Caco-2 (cell line): ENCODE results near the gene BEST1. TPM values are rescaled to one million over a fixed set of nuclear protein-coding genes. Genes with fewer than 3 reads are reported as not detected.

Experiments
- BruUV-seq: library from RNA; stranded (reverse); fragments of 400-500 nt; replicated peaks from 2 replicates; lab custom pipeline; 2021; lab: Mats Ljungman, UMichigan
- CTCF ChIA-PET: fragments of 300-600 bp; sonication (Branson Sonifier 250); formaldehyde crosslinking; loops from one replicate; lab custom pipeline; 2022; ENCODE audit warnings: antibody characterized with exemption; lab: Charles Lee
- POLR2A ChIA-PET: fragments of 300-600 bp; sonication (Branson Sonifier 250); formaldehyde crosslinking; loops from one replicate; lab custom pipeline; 2022; ENCODE audit warnings: antibody characterized with exemption; lab: Charles Lee
- DNase-seq, 2 experiments: peaks; one replicate each; pipeline versions ENCODE4 v3.0.0 to v3.0.0-alpha.2; 2020 to 2022
- H3K27me3 ChIP-seq: replicated peaks from 2 replicates; pipeline ENCODE4 v1.6.0; 2011; ENCODE audit warnings: low read length; ENCODE audit not compliant: control insufficient read depth, insufficient read depth
- H3K36me3 ChIP-seq: 2 replicates; pipeline ENCODE4 v1.5.1; 2011; ENCODE audit warnings: low read length; ENCODE audit not compliant: control insufficient read depth, insufficient read depth
- H3K4me1 ChIP-seq: fragments of 250-450 bp; sonication (Bioruptor Pico); 2 replicates; pipeline ENCODE4 v1.5.1; 2020; ENCODE audit warnings: mild to moderate bottlenecking
- H3K4me3 ChIP-seq: 2 replicates; pipeline ENCODE4 v1.5.1; 2011; ENCODE audit warnings: low read depth, mild to moderate bottlenecking, control low read depth, low read length
- H3K9me3 ChIP-seq: fragments of 250-450 bp; sonication (Bioruptor Pico); 2 replicates; pipeline ENCODE4 v1.5.1; 2020; ENCODE audit warnings: mild to moderate bottlenecking, moderate library complexity
- H3K27ac Mint-ChIP-seq: one replicate; pipeline ENCODE4 v1.8.0; 2022; ENCODE audit warnings: mixed read lengths; ENCODE audit not compliant: unreplicated experiment
- H3K27me3 Mint-ChIP-seq: one replicate; pipeline ENCODE4 v1.8.0; 2022; ENCODE audit warnings: mixed read lengths; ENCODE audit not compliant: insufficient read depth, unreplicated experiment
- H3K36me3 Mint-ChIP-seq: one replicate; pipeline ENCODE4 v1.8.0; 2022; ENCODE audit warnings: mild to moderate bottlenecking, mixed read lengths; ENCODE audit not compliant: insufficient read depth, unreplicated experiment
- H3K4me1 Mint-ChIP-seq: one replicate; pipeline ENCODE4 v1.8.0; 2022; ENCODE audit warnings: low read depth, mixed read lengths; ENCODE audit not compliant: unreplicated experiment
- H3K4me3 Mint-ChIP-seq: one replicate; pipeline ENCODE4 v1.8.0; 2022; ENCODE audit warnings: mild to moderate bottlenecking, moderate library complexity, mixed read lengths; ENCODE audit not compliant: unreplicated experiment
- H3K9me3 Mint-ChIP-seq: one replicate; pipeline ENCODE4 v1.8.0; 2022; ENCODE audit warnings: mixed read lengths; ENCODE audit not compliant: unreplicated experiment
- intact Hi-C: fragments of 100-400 bp; cut with micrococcal nuclease; formaldehyde crosslinking; loops from one replicate; pipeline ENCODE4 v1.10.0; 2022; ENCODE audit not compliant: unreplicated experiment
- total RNA-seq: library from RNA; stranded (reverse); gene quantifications from 2 replicates; pipeline ENCODE4 v1.2.3, GENCODE V29; 2022
- TF ChIP-seq, protein P1 (sequence below), 2 experiments: fragments of 200-600 bp in 1 of 2; IDR thresholded peaks; 1 replicate in 1 of 2; 2 replicates in 1 of 2; pipeline versions ENCODE4 v1.5.1 to v1.8.0; 2011 to 2022; ENCODE audit warnings: antibody characterized with exemption in 1 of 2, control low read depth in 1 of 2, inconsistent platforms in 1 of 2, low read depth in 1 of 2, low read length in 1 of 2, mild to moderate bottlenecking in 1 of 2, moderate library complexity in 1 of 2; ENCODE audit not compliant: insufficient read depth in 1 of 2, severe bottlenecking in 1 of 2, unreplicated experiment in 1 of 2

The BEST1 gene
- total RNA-seq, 1 experiment from 2014 or later = 6.7 TPM

DNA sequence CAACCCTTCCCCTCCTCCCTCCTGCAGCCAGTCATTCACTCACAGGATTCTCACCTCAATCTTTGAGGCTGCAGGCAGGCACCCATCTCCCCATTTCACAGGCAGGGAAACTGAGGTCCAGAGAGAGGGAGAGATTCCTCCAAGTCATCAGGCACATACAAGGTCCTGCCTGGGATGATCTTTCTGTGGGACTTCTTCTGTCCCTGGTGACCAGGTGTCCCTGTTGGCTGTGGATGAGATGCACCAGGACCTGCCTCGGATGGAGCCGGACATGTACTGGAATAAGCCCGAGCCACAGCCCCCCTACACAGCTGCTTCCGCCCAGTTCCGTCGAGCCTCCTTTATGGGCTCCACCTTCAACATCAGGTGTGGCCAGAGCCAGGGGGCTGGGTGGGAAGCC is 9.5 kb downstream of the BEST1 start:
- H3K4me3 Mint-ChIP-seq = no peak overlapping the region
- no peaks in the 10 kb centered on the region for H3K9me3 ChIP-seq
- DNase-seq = peak in 1 of 2 experiments; percentile 32
- TF ChIP-seq, protein P1, sequence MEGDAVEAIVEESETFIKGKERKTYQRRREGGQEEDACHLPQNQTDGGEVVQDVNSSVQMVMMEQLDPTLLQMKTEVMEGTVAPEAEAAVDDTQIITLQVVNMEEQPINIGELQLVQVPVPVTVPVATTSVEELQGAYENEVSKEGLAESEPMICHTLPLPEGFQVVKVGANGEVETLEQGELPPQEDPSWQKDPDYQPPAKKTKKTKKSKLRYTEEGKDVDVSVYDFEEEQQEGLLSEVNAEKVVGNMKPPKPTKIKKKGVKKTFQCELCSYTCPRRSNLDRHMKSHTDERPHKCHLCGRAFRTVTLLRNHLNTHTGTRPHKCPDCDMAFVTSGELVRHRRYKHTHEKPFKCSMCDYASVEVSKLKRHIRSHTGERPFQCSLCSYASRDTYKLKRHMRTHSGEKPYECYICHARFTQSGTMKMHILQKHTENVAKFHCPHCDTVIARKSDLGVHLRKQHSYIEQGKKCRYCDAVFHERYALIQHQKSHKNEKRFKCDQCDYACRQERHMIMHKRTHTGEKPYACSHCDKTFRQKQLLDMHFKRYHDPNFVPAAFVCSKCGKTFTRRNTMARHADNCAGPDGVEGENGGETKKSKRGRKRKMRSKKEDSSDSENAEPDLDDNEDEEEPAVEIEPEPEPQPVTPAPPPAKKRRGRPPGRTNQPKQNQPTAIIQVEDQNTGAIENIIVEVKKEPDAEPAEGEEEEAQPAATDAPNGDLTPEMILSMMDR (IDR thresholded peaks at IDR 0.05; ENCODE audit: insufficient read depth in 1 of 2, low read depth in 1 of 2, low read length in 1 of 2, severe bottlenecking in 1 of 2, unreplicated experiment in 1 of 2) = no peak
- H3K27me3 ChIP-seq = no peaks in the 10 kb centered on the region
- peaks cover 4% of the 10 kb centered on the region; the same call in 1 of the 2 replicates for H3K36me3 ChIP-seq
- POLR2A ChIA-PET = interaction anchor here (0.5 kb wide), 1 partner anchor 10 kb away, joined by 3 read pairs; no protein-coding TSS in a partner anchor
- no TSS peak for BruUV-seq
- peaks cover 47% of the 10 kb centered on the region for H3K36me3 Mint-ChIP-seq
- intact Hi-C loops = no loop called here
- H3K4me1 ChIP-seq = peaks cover 13% of the 10 kb centered on the region; the same call in 1 of the 2 replicates
- H3K4me1 Mint-ChIP-seq = peaks cover under 1% of the 10 kb centered on the region
- no peak overlapping the region for H3K4me3 ChIP-seq
- CTCF ChIA-PET = interaction anchor here (0.6 to 1.2 kb wide), 3 partner anchors 10 to 70 kb away, joined by 3 to 8 read pairs (median 5); no protein-coding TSS in a partner anchor
- H3K27ac Mint-ChIP-seq = peak overlapping the region; percentile 73
- no peaks in the 10 kb centered on the region for H3K9me3 Mint-ChIP-seq
- no peaks in the 10 kb centered on the region for H3K27me3 Mint-ChIP-seq

DNA sequence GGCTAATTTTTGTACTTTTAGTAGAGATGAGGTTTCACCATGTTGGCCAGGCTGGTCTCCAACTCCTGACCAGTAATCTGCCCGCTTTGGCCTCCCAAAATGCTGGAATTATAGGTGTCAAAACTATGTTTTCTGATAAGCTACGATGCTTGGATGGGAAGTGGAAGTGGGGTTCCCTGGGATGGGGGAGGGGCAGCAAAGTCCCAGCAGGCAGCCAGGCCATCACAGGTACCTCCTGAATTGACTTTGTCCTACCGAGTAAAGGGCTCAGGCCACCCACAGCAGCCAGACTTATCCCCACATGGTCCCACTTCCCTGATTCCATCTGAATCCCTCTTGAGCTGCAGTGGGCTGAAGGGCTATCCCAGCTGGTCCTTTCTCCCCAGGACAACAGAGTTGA is 10.4 kb downstream of the BEST1 start:
- ChIA-PET POLR2A (no interaction called here), CTCF (interaction anchor here (1.0 kb wide), 1 partner anchor 13 kb away, joined by 6 read pairs; no protein-coding TSS in a partner anchor)
- Mint-ChIP-seq H3K4me1 (peaks cover 7% of the 10 kb centered on the region), H3K4me3 (no peak overlapping the region), H3K27me3 (no peaks in the 10 kb centered on the region), H3K36me3 (peaks cover 56% of the 10 kb centered on the region), H3K9me3 (no peaks in the 10 kb centered on the region), H3K27ac (no peak overlapping the region)
- intact Hi-C loops = no loop called here
- TF ChIP-seq, protein P1 (IDR thresholded peaks at IDR 0.05; ENCODE audit: insufficient read depth in 1 of 2, low read depth in 1 of 2, low read length in 1 of 2, severe bottlenecking in 1 of 2, unreplicated experiment in 1 of 2) = no peak
- Histone ChIP-seq H3K27me3 (no peaks in the 10 kb centered on the region), H3K4me1 (peaks cover 21% of the 10 kb centered on the region), H3K36me3 (peaks cover 8% of the 10 kb centered on the region), H3K9me3 (no peaks in the 10 kb centered on the region), H3K4me3 (no peak overlapping the region)
- no TSS peak for BruUV-seq
- DNase-seq = peak in 1 of 2 experiments; percentile 10

DNA sequence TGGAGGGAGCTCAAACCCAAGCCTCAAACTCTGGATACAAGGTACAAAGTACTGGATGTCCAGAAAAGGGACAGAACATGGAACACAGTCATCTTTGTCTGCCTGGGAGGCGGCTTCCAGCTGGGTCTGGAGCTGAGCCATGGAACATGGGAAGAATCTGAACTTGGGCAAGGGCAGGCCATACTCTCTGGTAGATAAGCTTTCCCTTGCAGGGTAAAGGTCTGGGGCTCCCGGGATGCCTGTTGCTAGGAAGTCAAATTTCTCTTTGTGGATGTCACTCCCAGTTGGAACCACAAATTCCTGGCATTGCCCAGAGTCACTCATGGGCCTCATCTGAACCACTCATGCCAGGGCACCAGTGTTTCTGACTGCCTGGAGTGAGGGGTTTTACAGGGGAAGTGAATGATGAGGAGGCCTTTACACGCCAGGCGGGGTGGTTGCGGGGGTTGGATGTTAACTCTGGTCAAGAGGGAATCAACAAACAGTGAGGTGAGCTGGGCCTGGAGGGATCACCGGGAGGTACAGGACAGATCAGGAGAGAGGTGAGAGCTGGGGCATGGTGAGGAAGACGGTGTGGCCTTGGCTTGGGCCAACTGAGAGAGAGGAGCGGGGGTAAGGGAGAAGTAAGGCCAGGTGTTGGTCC is 11.5 kb downstream of the BEST1 start:
- H3K27me3 Mint-ChIP-seq = no peaks in the 10 kb centered on the region
- Histone ChIP-seq H3K4me1 (peaks cover 29% of the 10 kb centered on the region), H3K9me3 (no peaks in the 10 kb centered on the region), H3K4me3 (no peak overlapping the region), H3K27me3 (no peaks in the 10 kb centered on the region), H3K36me3 (peaks cover 10% of the 10 kb centered on the region)
- no peaks in the 10 kb centered on the region for H3K9me3 Mint-ChIP-seq
- peaks cover 68% of the 10 kb centered on the region for H3K36me3 Mint-ChIP-seq
- peaks cover 7% of the 10 kb centered on the region for H3K4me1 Mint-ChIP-seq
- POLR2A ChIA-PET = no interaction called here
- CTCF ChIA-PET = interaction anchor here (0.9 to 1.0 kb wide), 3 partner anchors 14 to 63 kb away, joined by 3 to 6 read pairs (median 3); no protein-coding TSS in a partner anchor
- H3K27ac Mint-ChIP-seq = peak overlapping the region; percentile 14
- TF ChIP-seq, protein P1 (IDR thresholded peaks at IDR 0.05; ENCODE audit: insufficient read depth in 1 of 2, low read depth in 1 of 2, low read length in 1 of 2, severe bottlenecking in 1 of 2, unreplicated experiment in 1 of 2) = no peak
- no TSS peak for BruUV-seq
- intact Hi-C loops = no loop called here
- no peak overlapping the region for H3K4me3 Mint-ChIP-seq
- peak in 1 of 2 experiments; percentile 44 for DNase-seq
